GM21367 (cell line): Measurements from ENCODE around the gene DUSP11.
A peak's percentile ranks its signal among the peaks of the same experiment; 100 is the strongest.
"Not testable (repeated sequence)": the region's sequence is repeated elsewhere in the genome, so short reads cannot be mapped to it uniquely, and the experiment has no call there.

Experiments
- ATAC-seq: cut with Tn5 transposase; IDR thresholded peaks from one replicate; pipeline ENCODE4 v1.9.1; 2021; ENCODE audit not compliant: unreplicated experiment

The DUSP11 gene

DNA sequence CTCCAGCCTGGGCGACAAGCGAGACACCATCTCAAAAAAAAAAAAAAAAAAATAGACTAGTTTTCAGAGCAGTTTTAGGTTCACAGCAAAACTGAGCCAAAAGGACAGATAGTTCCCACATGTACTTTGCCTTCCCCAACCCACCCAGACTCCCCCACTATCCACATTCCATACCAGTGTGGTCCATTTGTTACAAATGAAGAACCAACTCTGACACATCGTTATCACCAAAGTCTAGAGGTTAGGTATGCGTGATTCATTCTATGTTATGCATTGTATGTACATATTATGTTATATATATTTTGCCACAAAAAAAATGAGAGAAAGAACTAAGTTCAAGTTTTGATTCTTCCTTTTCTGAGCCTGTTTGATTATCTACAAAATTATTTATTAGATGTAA lies 3.5 kb downstream of the DUSP11 start:
- no peak for ATAC-seq

DNA sequence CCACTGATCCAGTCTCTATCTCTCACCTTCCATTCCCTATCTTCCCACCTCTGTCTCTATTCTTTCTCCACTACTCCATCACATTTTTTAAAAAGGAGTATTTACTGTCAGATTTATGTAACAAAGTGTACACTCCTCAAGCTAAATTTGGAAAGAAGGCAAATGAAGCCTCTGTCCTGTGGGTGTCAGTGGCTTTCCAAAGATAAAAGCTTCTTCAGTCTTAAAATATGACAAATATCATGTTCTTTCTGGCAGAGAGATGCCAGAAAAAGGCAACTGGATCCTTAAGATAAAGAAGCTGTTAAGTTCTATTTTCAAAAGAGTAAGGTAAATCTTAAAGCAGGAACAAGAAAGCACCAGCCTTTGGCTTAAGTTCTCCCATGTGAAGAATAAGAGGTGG lies 7.1 kb downstream of the DUSP11 start:
- no peak for ATAC-seq

DNA sequence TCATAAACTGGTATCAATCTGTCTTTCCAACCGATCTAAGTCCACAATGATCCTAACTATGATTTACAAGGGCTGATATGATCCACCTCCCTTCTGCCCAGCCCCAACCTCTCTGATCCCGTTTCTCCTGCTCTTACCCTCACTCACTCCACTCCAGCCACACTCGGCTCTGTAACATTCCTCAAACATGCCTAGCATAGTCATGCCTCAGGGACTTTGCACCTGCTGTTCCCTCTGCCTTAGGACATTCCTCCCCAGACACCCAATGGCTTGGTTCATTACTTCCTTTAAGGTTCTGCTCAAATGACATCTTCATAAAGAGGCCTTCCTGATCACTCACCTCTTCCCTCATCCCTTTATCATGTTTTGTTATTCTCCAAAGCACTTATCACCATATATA lies 9.2 kb downstream of the DUSP11 start:
- ATAC-seq = no peak

DNA sequence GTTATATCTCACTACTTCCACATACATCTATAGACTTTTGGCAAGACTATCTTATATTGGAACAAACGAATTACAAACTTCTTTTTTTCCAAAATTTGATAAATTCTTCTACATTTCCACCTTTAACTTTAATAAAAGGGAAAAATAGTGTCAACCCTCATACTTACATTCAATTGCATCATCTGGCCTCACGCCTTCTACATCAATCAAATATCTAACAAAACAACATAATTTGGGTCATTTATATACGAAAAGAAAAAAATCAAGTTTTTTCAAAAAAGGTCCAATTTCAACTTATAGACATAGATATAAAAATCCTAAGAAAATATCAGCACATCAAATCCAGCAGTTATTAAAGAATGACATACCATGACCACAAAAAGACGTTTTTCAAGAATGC lies 12.9 kb downstream of the DUSP11 start:
- ATAC-seq = no peak

DNA sequence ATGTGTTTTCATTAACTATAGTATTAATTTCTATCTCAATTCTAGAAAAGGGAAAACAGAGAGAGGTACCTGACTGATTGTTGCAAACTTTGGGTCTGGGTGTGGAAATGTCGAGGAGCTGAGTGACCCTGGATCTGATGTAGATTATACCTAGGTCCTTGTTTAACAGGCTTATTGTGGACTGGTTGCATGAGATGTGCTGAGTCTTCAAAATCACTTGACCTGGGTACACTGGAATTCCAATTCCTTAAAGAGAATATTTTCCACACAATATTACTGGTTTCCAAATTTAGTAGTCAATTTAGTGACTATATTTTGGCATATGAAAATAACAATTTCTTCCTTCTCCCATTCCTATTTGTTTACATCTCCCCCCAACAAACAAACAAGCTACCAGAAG lies 13.6 kb downstream of the DUSP11 start:
- no peak for ATAC-seq

DNA sequence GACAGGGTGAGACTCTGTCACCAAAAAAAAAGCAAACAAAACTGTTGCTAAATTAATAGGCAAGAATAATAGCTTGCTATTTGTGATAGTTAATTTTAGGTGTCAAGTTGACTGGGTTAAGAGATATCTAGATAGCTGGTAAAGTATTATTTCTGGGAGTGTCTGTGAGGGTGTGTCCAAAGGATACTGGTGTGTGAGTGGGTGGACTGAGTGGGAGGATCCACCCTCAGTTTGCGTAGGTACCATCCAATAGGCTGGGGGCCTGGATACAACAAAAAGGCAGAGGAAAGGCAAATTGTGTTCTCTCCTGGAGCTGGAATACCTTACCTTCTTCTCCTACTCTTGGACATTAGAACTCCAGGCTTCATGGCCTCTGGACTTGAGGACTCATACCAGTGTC lies 15.0 kb downstream of the DUSP11 start:
- ATAC-seq = no peak

DNA sequence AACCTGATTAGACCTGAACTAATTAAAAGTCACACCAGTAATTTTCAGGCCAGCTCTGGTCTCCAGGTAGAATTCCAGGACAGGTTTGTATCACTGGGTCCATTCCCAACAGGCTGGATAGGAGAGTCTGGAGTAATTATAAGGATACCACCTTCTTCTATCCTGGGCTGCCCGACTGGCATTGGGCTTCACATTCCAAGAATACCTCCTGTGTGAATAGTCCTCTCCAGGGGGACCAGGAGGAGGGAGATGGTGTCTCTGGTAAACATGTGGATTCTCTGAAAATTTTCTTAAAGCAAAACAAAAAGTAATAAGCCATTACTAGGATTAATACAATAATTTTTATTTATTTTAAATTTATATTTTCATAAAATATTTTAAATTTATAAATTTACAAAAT lies 17.3 kb downstream of the DUSP11 start:
- ATAC-seq = no peak

DNA sequence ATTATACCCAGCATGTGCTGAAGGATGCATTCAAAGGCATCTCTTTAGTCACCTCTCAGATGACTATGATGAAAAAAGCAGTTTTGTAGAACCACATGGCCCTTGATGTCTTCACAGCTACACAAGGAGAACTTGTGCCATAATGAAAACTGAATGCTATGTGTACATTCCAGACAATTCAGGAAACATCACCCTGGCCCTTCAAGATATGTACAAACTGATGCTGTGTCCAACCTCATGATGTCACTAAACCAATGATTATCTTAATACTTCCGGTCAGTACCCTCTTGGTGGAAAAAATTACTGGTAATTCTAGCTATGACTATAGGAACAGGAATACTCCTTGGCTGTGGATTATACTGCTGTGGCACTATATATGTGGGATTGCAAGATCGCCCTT lies 20.0 kb downstream of the DUSP11 start:
- no peak for ATAC-seq

DNA sequence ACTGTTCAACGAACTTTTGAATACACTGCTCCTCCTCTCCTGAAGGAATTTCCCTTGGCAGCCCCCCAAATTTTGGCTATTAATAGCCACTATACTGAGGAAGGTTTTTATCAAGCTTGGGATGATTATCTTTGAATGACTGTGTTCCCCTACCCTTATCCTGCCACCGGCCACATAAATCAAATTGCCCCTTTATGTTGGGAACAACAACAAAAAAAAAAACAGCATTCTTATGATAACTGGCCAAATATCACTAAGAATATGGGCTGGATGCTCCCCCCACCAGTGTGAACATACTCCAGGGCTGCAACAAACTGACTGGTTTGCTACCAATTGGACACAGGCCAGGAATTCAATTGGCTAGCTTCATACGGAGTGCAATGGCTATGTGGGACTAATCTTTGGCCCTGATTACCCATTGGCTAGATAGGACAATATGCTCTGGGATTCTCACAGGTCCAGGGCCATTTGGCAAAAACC lies 20.6 kb downstream of the DUSP11 start:
- ATAC-seq = no peak

DNA sequence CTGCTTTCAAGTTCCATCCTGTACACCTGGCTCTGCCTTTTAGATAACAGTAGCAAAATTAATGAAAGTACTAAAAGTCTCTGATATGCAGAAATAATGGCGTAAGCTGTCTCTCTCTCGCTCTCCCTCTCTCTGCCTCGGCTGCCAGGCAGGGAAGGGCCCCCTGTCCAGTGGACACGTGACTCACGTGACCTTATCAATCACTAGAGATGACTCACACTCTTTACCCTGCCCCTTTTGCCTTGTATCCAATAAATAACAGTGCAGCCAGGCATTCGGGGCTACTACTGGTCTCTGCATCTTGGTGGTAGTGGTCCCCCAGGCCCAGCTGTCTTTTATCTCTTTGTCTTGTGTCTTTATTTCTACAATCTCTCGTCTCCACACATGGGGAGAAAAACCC lies 25.6 kb downstream of the DUSP11 start:
- not testable (repeated sequence) for ATAC-seq

DNA sequence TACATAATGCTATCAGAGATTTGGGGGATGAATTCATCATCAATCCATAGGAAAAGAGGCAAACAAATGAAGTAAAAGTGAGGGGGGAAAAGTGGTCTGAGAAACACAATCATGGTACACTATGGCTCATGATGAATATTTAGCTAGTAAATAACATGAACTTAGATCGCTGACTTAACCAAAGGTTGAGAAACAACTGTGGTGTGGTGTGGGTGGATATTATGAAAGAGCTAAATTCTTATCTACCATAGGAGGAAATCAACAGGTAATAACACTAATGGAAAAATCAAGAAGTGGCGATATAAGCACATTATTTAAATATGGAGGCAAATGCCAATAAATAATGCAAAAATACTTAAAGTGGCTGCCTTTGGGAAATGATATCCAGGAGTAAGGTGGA lies 30.6 kb downstream of the DUSP11 start:
- ATAC-seq = no peak

DNA sequence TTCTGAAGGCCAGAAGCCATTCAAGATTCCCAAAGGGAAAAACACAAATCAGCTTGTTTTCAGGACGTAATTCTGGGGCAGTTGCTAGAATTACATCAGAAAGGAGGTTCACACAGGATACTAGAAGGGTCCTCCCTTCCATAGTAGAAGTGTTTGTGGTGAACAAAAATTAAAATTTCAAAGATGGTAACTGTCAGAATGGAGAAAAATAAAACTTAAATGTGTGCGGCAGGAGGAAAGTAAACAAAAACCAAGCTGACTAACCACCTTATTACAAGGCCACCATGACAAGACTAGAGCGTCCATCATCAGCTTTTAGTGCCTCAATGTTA lies 33.1 kb downstream of the DUSP11 start:
- no peak for ATAC-seq

DNA sequence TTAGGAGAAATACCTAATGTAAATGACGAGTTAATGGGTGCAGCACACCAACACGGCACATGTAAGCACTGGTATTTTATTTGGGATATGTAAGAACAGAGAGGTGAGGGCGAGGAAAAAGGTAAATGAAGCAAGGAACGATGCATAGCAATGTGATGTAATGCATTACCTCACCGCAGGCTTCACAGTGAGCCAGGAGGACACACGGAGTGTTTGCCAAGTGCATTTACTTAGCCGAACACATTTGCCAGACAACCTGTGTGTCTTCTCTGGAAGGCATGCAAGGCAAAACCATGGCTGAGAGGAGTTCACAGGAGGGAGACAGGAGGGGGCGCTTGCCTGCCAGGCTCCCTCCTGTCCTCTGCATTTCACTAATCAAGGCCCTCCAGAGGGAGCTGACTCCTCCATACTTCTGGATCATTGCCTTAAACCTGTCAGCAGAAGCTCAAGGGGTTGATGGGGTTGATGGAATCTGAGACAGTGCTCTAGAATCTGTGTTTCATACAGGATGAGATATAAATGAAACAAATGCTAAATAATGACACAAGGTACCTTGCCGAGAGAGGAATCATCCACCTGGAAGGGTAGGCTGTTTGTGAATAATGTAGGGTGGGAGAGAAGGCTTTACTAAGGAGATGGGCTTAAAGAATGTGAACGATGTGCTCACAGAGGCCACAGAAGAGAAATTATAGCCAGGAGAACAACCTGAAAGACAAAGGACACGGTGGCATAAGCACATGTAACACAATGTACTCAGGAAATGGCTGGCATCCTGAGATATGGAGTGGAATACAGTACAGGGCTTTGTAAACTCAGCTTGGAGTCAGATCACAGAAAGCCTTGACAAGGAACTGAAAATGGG lies 33.7 kb downstream of the DUSP11 start:
- no peak for ATAC-seq

DNA sequence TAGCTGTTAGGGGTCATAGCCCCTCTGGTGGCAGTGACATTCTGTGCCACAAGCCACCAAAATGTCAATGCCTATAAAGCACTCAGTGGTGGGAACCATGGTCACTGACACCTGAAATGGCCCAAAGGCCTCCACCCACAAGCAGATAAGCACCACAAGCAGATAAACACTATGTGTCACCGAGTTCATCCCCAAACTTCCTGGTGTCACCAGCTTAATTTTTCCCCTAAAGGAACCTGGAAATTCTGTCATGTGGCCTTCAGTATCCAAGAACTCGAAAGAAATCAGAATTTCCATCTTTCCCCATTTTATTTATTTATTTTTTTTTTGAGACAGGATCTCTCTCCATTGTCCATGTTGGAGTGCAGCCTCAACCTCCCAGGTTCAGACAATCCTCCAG lies 39.1 kb downstream of the DUSP11 start:
- no peak for ATAC-seq

DNA sequence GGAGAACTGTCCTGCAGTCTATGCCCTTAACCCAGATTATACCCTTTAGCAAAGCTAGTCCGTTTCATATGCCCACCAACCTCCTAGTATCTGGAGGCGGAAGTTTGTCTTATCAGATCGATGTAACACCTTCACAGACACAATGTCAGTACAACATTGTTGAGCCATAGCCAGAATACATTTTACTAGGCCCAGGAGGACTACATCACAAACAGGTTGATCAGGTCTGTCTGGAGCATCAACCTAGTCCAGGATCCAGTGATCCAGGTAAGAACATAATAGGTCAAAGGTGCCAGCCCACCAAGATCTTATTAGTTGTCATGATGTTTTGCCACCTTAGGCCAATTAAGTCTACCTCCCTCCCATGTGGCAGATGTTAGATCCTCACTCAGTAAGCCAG lies 40.8 kb downstream of the DUSP11 start:
- no peak for ATAC-seq

DNA sequence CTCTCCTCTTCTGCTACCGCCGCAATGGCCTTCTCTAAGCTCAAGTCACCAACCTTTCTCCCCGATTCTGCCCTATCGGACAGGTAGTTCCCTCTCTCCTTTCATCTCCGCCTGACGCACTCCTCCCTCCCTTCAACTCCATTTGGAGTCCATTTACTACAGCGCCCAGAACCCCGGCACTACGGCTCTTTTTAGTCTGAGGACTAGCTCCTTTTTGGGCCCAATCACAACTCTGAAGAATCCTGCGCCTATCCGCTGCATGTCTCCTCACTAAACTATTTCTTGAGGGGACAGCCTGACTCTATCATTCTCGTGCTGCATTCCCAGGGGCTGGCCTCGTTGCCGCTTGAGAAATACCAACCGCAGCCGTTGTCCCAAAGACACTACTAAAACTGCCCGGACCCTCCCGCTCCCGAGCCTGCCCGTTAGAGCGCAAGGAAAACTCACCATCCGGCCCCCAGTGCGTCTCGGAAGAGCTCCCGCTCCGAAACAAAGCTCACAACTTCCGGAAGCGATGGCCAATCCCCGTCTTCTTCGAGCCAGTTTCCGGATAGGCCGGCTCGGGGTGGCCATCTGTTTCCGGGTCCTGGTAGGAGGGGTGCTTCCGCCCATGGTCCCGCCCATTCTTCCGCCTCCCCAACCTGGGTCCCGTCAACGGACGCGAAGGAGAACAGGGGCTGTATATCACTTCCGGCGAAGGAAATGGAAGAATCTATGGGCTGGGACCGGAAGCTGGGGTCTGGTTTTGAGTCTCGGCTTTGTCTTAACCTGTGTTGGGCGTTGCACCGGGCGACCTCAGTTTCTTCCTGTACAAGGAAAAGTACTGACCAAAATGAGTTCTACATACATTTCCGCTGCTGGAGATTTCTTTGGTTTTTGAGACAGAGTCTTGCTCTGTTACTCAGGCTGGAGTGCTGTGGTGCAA lies 42.8 kb downstream of the DUSP11 start, which contains the start of gene TPRKB:
TSS of gene TPRKB (minus strand) at position 491 of the 925 bp plus-strand sequence. CDS start 2,776 bp downstream, outside the sequence.
- ATAC-seq = peak; percentile 95

DNA sequence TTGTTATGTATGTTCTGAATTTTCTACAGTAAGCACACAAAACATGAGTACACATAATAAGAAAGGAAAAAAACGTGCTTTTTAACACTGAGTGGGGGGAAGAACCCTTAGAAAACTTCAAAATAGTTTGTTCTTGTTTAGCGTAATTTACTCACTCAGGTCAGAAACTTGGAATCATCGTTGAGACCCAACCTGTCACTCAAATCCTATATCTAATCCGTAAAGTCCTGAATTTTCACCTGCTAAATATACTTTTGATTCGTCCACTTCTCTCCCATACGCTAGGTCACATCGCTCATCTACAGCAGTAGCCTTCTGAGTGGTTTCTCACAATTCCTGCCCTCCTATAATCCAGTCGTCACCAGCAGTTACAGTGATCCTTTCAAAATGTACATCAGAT lies 43.5 kb downstream of the DUSP11 start:
- ATAC-seq = no peak

DNA sequence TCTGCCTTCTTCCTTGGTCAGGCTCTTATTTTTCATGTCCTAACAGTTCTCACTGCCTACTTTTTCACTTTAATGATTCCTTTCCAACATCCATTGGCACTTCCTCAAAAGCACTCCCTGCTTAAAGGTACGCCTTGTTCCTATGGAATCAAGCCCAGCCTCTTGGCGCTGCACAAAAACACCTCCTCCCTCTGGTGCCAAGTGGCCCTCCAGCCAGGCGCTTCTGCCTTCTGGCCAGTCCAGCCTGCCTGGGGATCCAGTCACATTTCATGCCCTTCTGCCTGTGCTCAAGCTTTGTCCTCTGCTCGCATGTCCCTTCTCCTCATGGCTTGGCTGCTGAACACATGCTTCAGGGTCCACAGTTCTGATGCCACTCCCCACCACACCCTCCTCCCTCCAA lies 49.1 kb downstream of the DUSP11 start:
- ATAC-seq = no peak

DNA sequence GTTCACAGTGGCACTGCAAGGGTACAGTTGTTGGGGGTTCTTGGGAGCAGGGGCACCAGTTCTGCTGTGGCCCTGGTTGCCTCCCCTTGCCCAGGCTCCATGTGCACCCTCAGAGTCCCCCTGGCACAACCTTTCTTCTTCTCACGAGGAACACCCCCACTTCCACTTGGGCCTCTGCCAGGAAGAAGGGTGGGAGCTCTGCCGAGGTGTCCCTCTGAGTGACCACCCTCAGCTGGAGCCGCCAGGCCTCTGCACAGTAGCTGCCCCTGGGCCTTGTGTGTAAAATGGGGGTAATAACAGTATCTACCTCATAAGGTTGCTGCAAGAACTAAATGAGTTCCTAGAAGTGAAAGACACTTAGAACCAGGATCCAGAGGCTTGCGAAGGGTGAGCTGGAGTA lies 51.2 kb downstream of the DUSP11 start:
- ATAC-seq = no peak

DNA sequence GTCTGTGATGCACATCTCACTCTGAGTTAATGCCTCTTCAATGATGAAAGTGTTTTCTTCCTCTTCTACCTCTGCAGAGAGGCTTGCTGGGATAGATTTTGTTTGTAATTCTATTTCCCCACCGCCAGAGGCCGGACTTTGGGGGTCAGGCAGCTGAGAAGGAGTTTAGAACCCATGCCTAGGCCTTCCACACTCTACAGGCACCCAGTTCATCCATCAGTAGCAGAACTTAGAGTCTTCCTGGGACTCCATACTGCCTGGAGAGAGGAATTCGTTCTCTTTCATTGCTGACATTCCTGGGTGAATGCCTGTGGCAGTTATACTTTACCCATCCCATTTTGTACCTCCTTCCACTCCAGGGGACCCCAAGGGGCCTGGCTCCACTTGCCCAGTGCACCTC lies 51.9 kb downstream of the DUSP11 start:
- no peak for ATAC-seq

DNA sequence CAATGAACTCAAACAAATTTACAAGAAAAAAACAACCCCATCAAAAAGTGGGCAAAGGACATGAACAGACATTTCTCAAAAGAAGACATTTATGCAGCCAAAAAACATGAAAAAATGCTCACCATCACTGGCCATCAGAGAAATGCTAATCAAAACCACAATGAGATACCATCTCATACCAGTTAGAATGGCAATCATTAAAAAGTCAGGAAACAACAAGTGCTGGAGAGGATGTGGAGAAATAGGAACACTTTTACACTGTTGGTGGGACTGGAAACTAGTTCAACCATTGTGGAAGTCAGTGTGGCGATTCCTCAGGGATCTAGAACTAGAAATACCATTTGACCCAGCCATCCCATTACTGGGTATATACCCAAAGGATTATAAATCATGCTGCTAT lies 53.2 kb downstream of the DUSP11 start:
- not testable (repeated sequence) for ATAC-seq
